H9 (cell line): Measurements from ENCODE around the gene MIER1. TPM values are rescaled to one million over a fixed set of nuclear protein-coding genes. Genes with fewer than 3 reads are reported as not detected.
A peak's percentile ranks its signal among the peaks of the same experiment; 100 is the strongest.

Experiments
- DNase-seq: peaks from one replicate; pipeline ENCODE4 v3.0.0-alpha.2; 2017
- H2AFZ ChIP-seq: one replicate; pipeline ENCODE4 v1.6.1; 2013; ENCODE audit warnings: mild to moderate bottlenecking, low read length, control low read depth, moderate library complexity
- H2AK5ac ChIP-seq: 2 replicates; pipeline ENCODE4 v1.6.1; 2013; ENCODE audit warnings: low read length, control low read depth, mixed read lengths; ENCODE audit not compliant: insufficient read length
- H2BK120ac ChIP-seq: one replicate; pipeline ENCODE4 v1.6.1; 2013; ENCODE audit warnings: low read depth, mild to moderate bottlenecking, low read length, control low read depth, inconsistent platforms; ENCODE audit not compliant: poor library complexity, severe bottlenecking
- H2BK12ac ChIP-seq: 2 replicates; pipeline ENCODE4 v1.6.1; 2013; ENCODE audit warnings: low read length, control low read depth, mixed read lengths, low read depth; ENCODE audit not compliant: insufficient read length
- H2BK15ac ChIP-seq: 2 replicates; pipeline ENCODE4 v1.6.1; 2013; ENCODE audit warnings: low read depth, low read length, control low read depth
- H2BK20ac ChIP-seq: one replicate; pipeline ENCODE4 v1.6.1; 2013; ENCODE audit warnings: low read depth, mild to moderate bottlenecking, low read length, control low read depth, inconsistent platforms; ENCODE audit not compliant: poor library complexity, severe bottlenecking
- H2BK5ac ChIP-seq: 2 replicates; pipeline ENCODE4 v1.6.1; 2013; ENCODE audit warnings: low read length, control low read depth, mixed read lengths; ENCODE audit not compliant: insufficient read length
- H3K14ac ChIP-seq: 2 replicates; pipeline ENCODE4 v1.6.1; 2013; ENCODE audit warnings: low read length, control low read depth; ENCODE audit not compliant: insufficient read depth
- H3K18ac ChIP-seq: 2 replicates; pipeline ENCODE4 v1.6.1; 2013; ENCODE audit warnings: low read depth, mild to moderate bottlenecking, mixed read lengths, low read length, control low read depth; ENCODE audit not compliant: insufficient read length
- H3K23ac ChIP-seq: 2 replicates; pipeline ENCODE4 v1.6.1; 2013; ENCODE audit warnings: low read length, control low read depth, mixed read lengths, low read depth; ENCODE audit not compliant: insufficient read length
- H3K23me2 ChIP-seq: 2 replicates; pipeline ENCODE4 v1.6.1; 2013; ENCODE audit warnings: low read depth, mild to moderate bottlenecking, mixed read lengths, low read length, control low read depth; ENCODE audit not compliant: insufficient read length, poor library complexity, severe bottlenecking
- H3K27ac ChIP-seq: 2 replicates; pipeline ENCODE4 v1.5.1; 2013; ENCODE audit warnings: low read length, control low read depth, mixed read lengths, low read depth; ENCODE audit not compliant: insufficient read length
- H3K27me3 ChIP-seq: 2 replicates; pipeline ENCODE4 v1.6.1; 2013; ENCODE audit warnings: low read length, control low read depth, inconsistent platforms; ENCODE audit not compliant: insufficient read depth
- H3K4ac ChIP-seq: 2 replicates; pipeline ENCODE4 v1.6.1; 2013; ENCODE audit warnings: low read depth, mild to moderate bottlenecking, control low read depth, inconsistent platforms, low read length, moderate library complexity
- H3K4me1 ChIP-seq: 2 replicates; pipeline ENCODE4 v1.6.1; 2013; ENCODE audit warnings: low read length, control low read depth, inconsistent platforms; ENCODE audit not compliant: insufficient read depth
- H3K4me2 ChIP-seq: 2 replicates; pipeline ENCODE4 v1.6.1; 2013; ENCODE audit warnings: low read length, control low read depth, mixed read lengths; ENCODE audit not compliant: insufficient read length, insufficient read depth
- H3K56ac ChIP-seq: 2 replicates; pipeline ENCODE4 v1.6.1; 2013; ENCODE audit warnings: low read depth, mild to moderate bottlenecking, mixed read lengths, low read length, control low read depth; ENCODE audit not compliant: insufficient read length
- H3K79me1 ChIP-seq: 2 replicates; pipeline ENCODE4 v1.6.1; 2013; ENCODE audit warnings: low read depth, mild to moderate bottlenecking, moderate library complexity, low read length, control low read depth, inconsistent platforms; ENCODE audit not compliant: insufficient read depth, poor library complexity, severe bottlenecking
- H3K79me2 ChIP-seq: 2 replicates; pipeline ENCODE4 v1.6.1; 2013; ENCODE audit warnings: low read length, control low read depth, inconsistent platforms; ENCODE audit not compliant: insufficient read depth
- H3K9ac ChIP-seq: 2 replicates; pipeline ENCODE4 v1.6.1; 2013; ENCODE audit warnings: low read length, control low read depth, mixed read lengths; ENCODE audit not compliant: insufficient read length; ENCODE audit errors: extremely low read depth
- H3K9me3 ChIP-seq: one replicate; pipeline ENCODE4 v1.6.1; 2013; ENCODE audit warnings: low read depth, low read length, inconsistent platforms; ENCODE audit not compliant: control insufficient read depth
- H3T11ph ChIP-seq: one replicate; pipeline ENCODE4 v1.6.1; 2013; ENCODE audit warnings: mild to moderate bottlenecking, low read length, control low read depth, inconsistent platforms
- H4K20me1 ChIP-seq: one replicate; pipeline ENCODE4 v1.6.1; 2013; ENCODE audit not compliant: control insufficient read depth, insufficient read length, insufficient read depth
- H4K5ac ChIP-seq: 2 replicates; pipeline ENCODE4 v1.6.1; 2013; ENCODE audit warnings: low read depth, mild to moderate bottlenecking, mixed read lengths, low read length, control low read depth; ENCODE audit not compliant: insufficient read length
- H4K8ac ChIP-seq: replicated peaks from 2 replicates; pipeline ENCODE4 v1.6.1; 2013; ENCODE audit warnings: low read length, control low read depth, mixed read lengths, low read depth; ENCODE audit not compliant: insufficient read length
- H4K91ac ChIP-seq: 2 replicates; pipeline ENCODE4 v1.6.1; 2013; ENCODE audit warnings: low read depth, mild to moderate bottlenecking, moderate library complexity, mixed read lengths, low read length, control low read depth; ENCODE audit not compliant: insufficient read length
- H3K27ac Mint-ChIP-seq, 3 experiments: 2 replicates in 2 of 3; 3 replicates in 1 of 3; pipeline ENCODE4 v1.8.0; 2020 to 2021; ENCODE audit warnings: mixed read lengths in 3 of 3, mild to moderate bottlenecking in 1 of 3, moderate library complexity in 1 of 3
- H3K27me3 Mint-ChIP-seq: 2 replicates; pipeline ENCODE4 v1.8.0; 2021; ENCODE audit warnings: low read depth, mild to moderate bottlenecking, moderate library complexity, mixed read lengths
- H3K36me3 Mint-ChIP-seq, 3 experiments: 2 replicates in 2 of 3; 3 replicates in 1 of 3; pipeline ENCODE4 v1.8.0; 2020 to 2021; ENCODE audit warnings: low read depth in 3 of 3, mixed read lengths in 3 of 3; ENCODE audit not compliant: insufficient read depth in 1 of 3
- H3K4me1 Mint-ChIP-seq, 2 experiments: 2 replicates each; pipeline ENCODE4 v1.8.0; 2020; ENCODE audit warnings: mixed read lengths in 2 of 2
- H3K4me3 Mint-ChIP-seq, 2 experiments: 2 replicates in 1 of 2; 3 replicates in 1 of 2; pipeline ENCODE4 v1.8.0; 2020 to 2021; ENCODE audit warnings: mild to moderate bottlenecking in 2 of 2, mixed read lengths in 2 of 2, moderate library complexity in 1 of 2
- H3K9me3 Mint-ChIP-seq, 2 experiments: 2 replicates in 1 of 2; 3 replicates in 1 of 2; pipeline ENCODE4 v1.8.0; 2020; ENCODE audit warnings: mild to moderate bottlenecking in 2 of 2, mixed read lengths in 2 of 2, moderate library complexity in 1 of 2
- CTCF ChIP-seq: fragments of 200-600 bp; sonication (generic); conservative IDR thresholded peaks from 3 replicates; pipeline ENCODE4 v1.8.0; 2021; ENCODE audit warnings: antibody characterized with exemption, mild to moderate bottlenecking
- WGBS: extraction: QIAGEN DNeasy Blood & Tissue Kit; methylation state at CpG from one replicate; pipeline ENCODE4 v1.1.7; 2013; ENCODE audit warnings: missing lambda C conversion rate, low lambda C conversion rate, mixed read lengths; ENCODE audit not compliant: insufficient read length; ENCODE audit errors: extremely low coverage; 5-methylcytosine and 5-hydroxymethylcytosine counted together
- total RNA-seq: library from RNA; stranded (reverse); gene quantifications from 2 replicates; pipeline ENCODE4 v1.2.1, GENCODE V29; 2021

MIER1 gene
- total RNA-seq, 1 experiment from 2014 or later, result 28.5 TPM

GRCh38 chr1:66933887-66934700 is 9.3 kb downstream of the MIER1 start:
- Histone ChIP-seq H3K18ac (no peak overlapping the region), H3K9ac (no peak overlapping the region), H2BK15ac (no peak overlapping the region), H4K8ac (no peak overlapping the region), H3K27me3 (no peaks in the 10 kb centered on the region), H3K56ac (no peak overlapping the region), H4K20me1 (no peaks in the 10 kb centered on the region), H3K4me1 (no peaks in the 10 kb centered on the region), H2BK20ac (no peak overlapping the region), H2BK12ac (no peak overlapping the region), H3K23me2 (peaks cover 8% of the 10 kb centered on the region), H2BK120ac (no peak overlapping the region), H3K23ac (no peak overlapping the region), H2AFZ (no peak overlapping the region), H3K14ac (no peak overlapping the region), H2BK5ac (no peak overlapping the region), H3K4me2 (no peak overlapping the region), H3K79me1 (no peaks in the 10 kb centered on the region), H4K5ac (no peak overlapping the region), H2AK5ac (no peak overlapping the region), H3T11ph (no peak overlapping the region), H4K91ac (no peak overlapping the region), H3K9me3 (no peaks in the 10 kb centered on the region), H3K4ac (no peak overlapping the region), H3K79me2 (peaks cover 21% of the 10 kb centered on the region; the same call in 1 of the 2 replicates), H3K27ac (no peak overlapping the region)
- no peak for DNase-seq
- Mint-ChIP-seq H3K4me1 (peaks cover 26 to 29% of the 10 kb centered on the region in 2 experiments), H3K27me3 (no peaks in the 10 kb centered on the region), H3K36me3 (peaks cover 0 to 4% (median 0%) of the 10 kb centered on the region in 3 experiments; a peak in 2 of 7 replicates), H3K27ac (peak overlapping the region in 1 of 3 experiments; percentile 35; a peak in 2 of 7 replicates), H3K9me3 (no peaks in the 10 kb centered on the region), H3K4me3 (no peak overlapping the region)
- no peak for TF ChIP-seq CTCF
- no CpG with 5 or more reads among the region's 7 CpGs for WGBS
